OCI-LY1 (cell line): ENCODE data around the gene PEX10.

ENCODE experiments used
- H2AFZ ChIP-seq: fragments of 200-600 bp; sonication (generic), shearing (Covaris generic); 2 replicates; pipeline ENCODE4 v1.6.0; 2014; ENCODE audit warnings: antibody characterized with exemption, mild to moderate bottlenecking, low read length
- H3F3A ChIP-seq: fragments of 200-600 bp; sonication (generic), shearing (Covaris generic); 2 replicates; pipeline ENCODE4 v1.6.0; 2014; ENCODE audit warnings: mild to moderate bottlenecking, antibody characterized with exemption, low read length, moderate library complexity; ENCODE audit not compliant: insufficient read depth
- H3K27ac ChIP-seq: fragments of 200-600 bp; sonication (generic); 2 replicates; pipeline ENCODE4 v1.5.1; 2014; ENCODE audit warnings: low read length, mixed run types, mild to moderate bottlenecking, low read depth; ENCODE audit not compliant: poor library complexity, severe bottlenecking
- H3K27me3 ChIP-seq: fragments of 200-600 bp; sonication (generic); 2 replicates; pipeline ENCODE4 v1.6.0; 2014; ENCODE audit warnings: antibody characterized with exemption, mild to moderate bottlenecking, low read length, moderate library complexity; ENCODE audit not compliant: insufficient read depth
- H3K36me3 ChIP-seq: fragments of 200-600 bp; sonication (generic); 2 replicates; pipeline ENCODE4 v1.6.1; 2014; ENCODE audit warnings: mild to moderate bottlenecking, antibody characterized with exemption, low read length, moderate library complexity, mixed read lengths; ENCODE audit not compliant: insufficient read depth
- H3K4me1 ChIP-seq: fragments of 200-600 bp; sonication (generic); 2 replicates; pipeline ENCODE4 v1.5.1; 2014; ENCODE audit warnings: mild to moderate bottlenecking, low read length, moderate library complexity; ENCODE audit not compliant: insufficient read depth, severe bottlenecking
- H3K4me2 ChIP-seq: fragments of 200-600 bp; sonication (generic), shearing (Covaris generic); 2 replicates; pipeline ENCODE4 v1.6.1; 2014; ENCODE audit warnings: low read length
- H3K4me3 ChIP-seq: fragments of 200-600 bp; sonication (generic); 2 replicates; pipeline ENCODE4 v1.5.1; 2014; ENCODE audit warnings: low read length, low read depth, mild to moderate bottlenecking, mixed read lengths; ENCODE audit not compliant: poor library complexity, severe bottlenecking
- H3K79me2 ChIP-seq: fragments of 200-600 bp; shearing (Covaris generic); 2 replicates; pipeline ENCODE4 v1.6.1; 2016; ENCODE audit warnings: mixed run types, low read length, mixed read lengths; ENCODE audit not compliant: insufficient read depth
- H3K9ac ChIP-seq: fragments of 200-600 bp; sonication (generic), shearing (Covaris generic); 2 replicates; pipeline ENCODE4 v1.6.1; 2014; ENCODE audit warnings: mild to moderate bottlenecking, low read length, mixed read lengths
- H3K9me2 ChIP-seq: fragments of 200-600 bp; sonication (generic), shearing (Covaris generic); 2 replicates; pipeline ENCODE4 v1.6.1; 2014; ENCODE audit warnings: low read depth, mild to moderate bottlenecking, low read length, mixed read lengths
- H3K9me3 ChIP-seq: fragments of 200-600 bp; shearing (Covaris generic); 2 replicates; pipeline ENCODE4 v1.6.1; 2014; ENCODE audit warnings: low read length, mixed read lengths
- H4K20me1 ChIP-seq: fragments of 200-600 bp; sonication (generic), shearing (Covaris generic); 2 replicates; pipeline ENCODE4 v1.6.0; 2016; ENCODE audit warnings: mild to moderate bottlenecking, low read length; ENCODE audit not compliant: insufficient read depth
- EZH2 ChIP-seq: fragments of 200-600 bp; sonication (generic), shearing (Covaris generic); IDR thresholded peaks from 2 replicates; pipeline ENCODE4 v1.8.0; 2017; ENCODE audit warnings: borderline replicate concordance, mixed run types, mild to moderate bottlenecking, antibody characterized with exemption, low read length, moderate library complexity, mixed read lengths
- TF ChIP-seq, protein P1 (sequence below): fragments of 200-600 bp; sonication (generic), shearing (Covaris generic); IDR thresholded peaks from 2 replicates; pipeline ENCODE4 v1.5.1; 2017; ENCODE audit warnings: mild to moderate bottlenecking, antibody characterized with exemption, low read length, moderate library complexity, mixed read lengths

The PEX10 gene

GRCh38 chr1:2412773-2413494 lies 570 bp upstream of the PEX10 start:
- Histone ChIP-seq H3K79me2 (no peaks in the 10 kb centered on the region), H3K9me3 (no peaks in the 10 kb centered on the region), H3K9me2 (no peaks in the 10 kb centered on the region), H3K27me3 (no peaks in the 10 kb centered on the region), H2AFZ (no peak overlapping the region), H3K27ac (peak overlapping the region; percentile 18), H3K36me3 (peaks cover 8% of the 10 kb centered on the region; the same call in 1 of the 2 replicates), H3F3A (no peaks in the 10 kb centered on the region), H4K20me1 (no peaks in the 10 kb centered on the region), H3K9ac (peak overlapping the region; percentile 82), H3K4me2 (peak overlapping the region; percentile 85), H3K4me1 (peaks cover 37% of the 10 kb centered on the region), H3K4me3 (peak overlapping the region; percentile 92)
- TF ChIP-seq, protein P1, sequence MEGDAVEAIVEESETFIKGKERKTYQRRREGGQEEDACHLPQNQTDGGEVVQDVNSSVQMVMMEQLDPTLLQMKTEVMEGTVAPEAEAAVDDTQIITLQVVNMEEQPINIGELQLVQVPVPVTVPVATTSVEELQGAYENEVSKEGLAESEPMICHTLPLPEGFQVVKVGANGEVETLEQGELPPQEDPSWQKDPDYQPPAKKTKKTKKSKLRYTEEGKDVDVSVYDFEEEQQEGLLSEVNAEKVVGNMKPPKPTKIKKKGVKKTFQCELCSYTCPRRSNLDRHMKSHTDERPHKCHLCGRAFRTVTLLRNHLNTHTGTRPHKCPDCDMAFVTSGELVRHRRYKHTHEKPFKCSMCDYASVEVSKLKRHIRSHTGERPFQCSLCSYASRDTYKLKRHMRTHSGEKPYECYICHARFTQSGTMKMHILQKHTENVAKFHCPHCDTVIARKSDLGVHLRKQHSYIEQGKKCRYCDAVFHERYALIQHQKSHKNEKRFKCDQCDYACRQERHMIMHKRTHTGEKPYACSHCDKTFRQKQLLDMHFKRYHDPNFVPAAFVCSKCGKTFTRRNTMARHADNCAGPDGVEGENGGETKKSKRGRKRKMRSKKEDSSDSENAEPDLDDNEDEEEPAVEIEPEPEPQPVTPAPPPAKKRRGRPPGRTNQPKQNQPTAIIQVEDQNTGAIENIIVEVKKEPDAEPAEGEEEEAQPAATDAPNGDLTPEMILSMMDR = no peak
- TF ChIP-seq EZH2 = no peak

- Histone ChIP-seq H3K9ac (peak overlapping the region; percentile 79), H2AFZ (no peak overlapping the region), H3F3A (no peaks in the 10 kb centered on the region), H3K4me2 (peak overlapping the region; percentile 77), H4K20me1 (no peaks in the 10 kb centered on the region), H3K27ac (no peak overlapping the region), H3K27me3 (no peaks in the 10 kb centered on the region), H3K4me3 (peak overlapping the region; percentile 92), H3K9me3 (no peaks in the 10 kb centered on the region), H3K36me3 (peaks cover 12% of the 10 kb centered on the region; the same call in 1 of the 2 replicates), H3K9me2 (no peaks in the 10 kb centered on the region), H3K4me1 (peaks cover 37% of the 10 kb centered on the region), H3K79me2 (no peaks in the 10 kb centered on the region)
- TF ChIP-seq, protein P1 = no peak
- TF ChIP-seq EZH2 = no peak
Observed at GRCh38 chr1:2411801-2412394, 466 bp downstream of the PEX10 start.

DNA sequence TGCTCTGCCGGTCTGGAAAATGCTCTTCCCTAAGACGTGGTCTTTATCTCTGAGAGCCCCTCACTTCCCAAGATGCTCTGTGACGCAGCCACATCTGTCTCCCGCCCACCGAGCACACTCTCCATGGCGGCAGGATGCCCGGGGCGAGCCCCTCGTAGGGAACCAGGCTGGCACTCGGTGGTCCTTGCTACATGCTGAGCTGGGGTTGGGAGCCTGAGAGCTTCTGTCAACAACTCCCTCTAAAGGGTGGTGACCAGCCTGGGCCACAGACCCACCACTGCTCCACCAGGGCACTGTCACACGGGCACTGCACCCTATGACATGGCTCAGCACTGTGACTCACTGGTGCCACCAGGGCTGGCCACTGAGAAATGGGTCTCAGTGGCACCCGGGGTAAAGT lies 2.6 kb downstream of the PEX10 start:
- peaks cover 31% of the 10 kb centered on the region for H3K4me1 ChIP-seq
- H3K27me3 ChIP-seq = no peaks in the 10 kb centered on the region
- no peaks in the 10 kb centered on the region for H4K20me1 ChIP-seq
- no peak overlapping the region for H2AFZ ChIP-seq
- H3F3A ChIP-seq = no peaks in the 10 kb centered on the region
- H3K4me2 ChIP-seq = no peak overlapping the region
- peaks cover 19% of the 10 kb centered on the region for H3K36me3 ChIP-seq
- no peak overlapping the region for H3K4me3 ChIP-seq
- no peaks in the 10 kb centered on the region for H3K9me3 ChIP-seq
- no peak overlapping the region for H3K27ac ChIP-seq
- TF ChIP-seq EZH2 = no peak
- TF ChIP-seq, protein P1 = no peak
- H3K9me2 ChIP-seq = no peaks in the 10 kb centered on the region
- no peak overlapping the region for H3K9ac ChIP-seq
- no peaks in the 10 kb centered on the region for H3K79me2 ChIP-seq
